Caki2 (cell line): Measurements from ENCODE around the gene SPATS2. TPM values are rescaled to one million over a fixed set of nuclear protein-coding genes. Genes with fewer than 3 reads are reported as not detected.

ENCODE experiments used
- DNase-seq: peaks from one replicate; pipeline ENCODE4 v3.0.0-alpha.2; 2015; ENCODE audit warnings: low read depth
- in situ Hi-C: cut with HindIII; loops from 2 replicates; pipeline ENCODE4 v1.10.0; 2016; ENCODE audit warnings: low sequenced_read_pairs, low pct_unique_long_range_greater_than_20kb, mixed read lengths
- total RNA-seq: library from RNA; depleted of rRNA; stranded (reverse); fragments of >200 nt; shearing (Covaris generic); gene quantifications from 2 replicates; pipeline ENCODE4 v1.2.3, GENCODE V29; 2014; ENCODE audit warnings: low replicate concordance

SPATS2 gene
- total RNA-seq, 1 experiment from 2014 or later, result 63.0 TPM

DNA sequence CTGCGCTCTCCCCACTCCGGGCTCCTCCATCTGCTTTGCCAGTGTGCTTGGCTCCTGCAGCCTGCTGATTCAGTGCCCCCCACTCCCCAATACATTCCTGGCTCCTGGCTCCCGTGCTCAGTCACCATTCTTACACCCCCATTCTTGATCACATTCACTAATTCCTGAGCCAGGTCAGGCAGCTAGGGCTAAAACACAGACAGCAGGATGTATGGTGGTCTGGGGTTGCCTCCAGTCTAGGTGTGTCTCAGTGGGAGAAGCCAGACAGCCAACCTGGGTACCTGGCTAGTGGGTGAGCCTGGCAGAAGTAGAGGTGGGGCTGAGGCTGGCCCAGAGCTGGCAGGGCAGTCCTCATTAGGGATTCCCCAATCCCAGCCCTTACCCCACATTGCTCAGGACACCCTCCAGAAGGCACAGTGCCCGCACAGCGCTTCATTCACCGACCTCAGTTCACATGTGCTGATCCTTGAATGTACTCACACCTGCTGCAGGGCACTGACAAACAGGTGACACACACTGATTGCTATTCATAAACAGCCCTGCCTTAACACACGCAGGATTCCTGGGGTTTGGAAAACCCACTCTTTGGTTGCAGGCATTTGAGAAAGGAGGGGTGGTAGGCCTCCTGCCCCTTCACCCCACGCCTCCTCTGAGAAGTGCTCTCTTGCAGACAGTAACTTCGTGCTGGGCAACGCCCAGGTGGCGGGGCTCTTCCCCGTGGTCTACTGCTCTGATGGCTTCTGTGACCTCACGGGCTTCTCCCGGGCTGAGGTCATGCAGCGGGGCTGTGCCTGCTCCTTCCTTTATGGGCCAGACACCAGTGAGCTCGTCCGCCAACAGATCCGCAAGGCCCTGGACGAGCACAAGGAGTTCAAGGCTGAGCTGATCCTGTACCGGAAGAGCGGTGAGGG is 173.2 kb downstream of the SPATS2 start:
- in situ Hi-C loops, result no loop called here
- DNase-seq, result no peak

DNA sequence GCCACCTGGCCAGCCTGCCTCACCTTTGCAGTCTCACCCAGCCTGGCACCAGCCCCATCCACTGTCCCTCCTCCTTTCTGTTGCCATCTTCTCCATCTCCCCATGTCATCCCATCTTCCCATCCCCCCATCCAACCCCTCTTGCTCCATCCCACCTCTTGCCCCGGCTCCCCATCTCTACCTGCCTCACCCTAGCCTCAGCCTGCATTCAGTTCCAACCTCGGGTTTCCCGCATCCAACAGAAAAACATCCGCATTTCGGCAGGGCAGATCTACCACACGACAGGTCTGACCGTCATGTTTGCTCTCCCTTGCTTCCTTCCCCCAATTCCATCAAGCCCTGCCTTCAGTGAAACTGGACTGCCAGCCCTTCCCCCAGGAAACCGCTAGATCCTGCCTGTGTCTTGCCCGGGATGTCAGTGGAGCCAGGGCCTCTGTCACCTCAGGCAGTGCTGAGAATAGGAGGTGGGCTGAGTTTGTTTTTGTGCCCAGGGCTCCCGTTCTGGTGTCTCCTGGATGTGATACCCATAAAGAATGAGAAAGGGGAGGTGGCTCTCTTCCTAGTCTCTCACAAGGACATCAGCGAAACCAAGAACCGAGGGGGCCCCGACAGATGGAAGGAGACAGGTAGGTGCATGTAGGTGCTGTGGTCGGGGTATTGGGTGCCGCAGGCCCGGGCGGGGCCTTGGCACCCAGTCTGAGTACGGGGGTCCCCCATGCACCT is 174.0 kb downstream of the SPATS2 start:
- in situ Hi-C loops, result no loop called here
- no peak for DNase-seq

DNA sequence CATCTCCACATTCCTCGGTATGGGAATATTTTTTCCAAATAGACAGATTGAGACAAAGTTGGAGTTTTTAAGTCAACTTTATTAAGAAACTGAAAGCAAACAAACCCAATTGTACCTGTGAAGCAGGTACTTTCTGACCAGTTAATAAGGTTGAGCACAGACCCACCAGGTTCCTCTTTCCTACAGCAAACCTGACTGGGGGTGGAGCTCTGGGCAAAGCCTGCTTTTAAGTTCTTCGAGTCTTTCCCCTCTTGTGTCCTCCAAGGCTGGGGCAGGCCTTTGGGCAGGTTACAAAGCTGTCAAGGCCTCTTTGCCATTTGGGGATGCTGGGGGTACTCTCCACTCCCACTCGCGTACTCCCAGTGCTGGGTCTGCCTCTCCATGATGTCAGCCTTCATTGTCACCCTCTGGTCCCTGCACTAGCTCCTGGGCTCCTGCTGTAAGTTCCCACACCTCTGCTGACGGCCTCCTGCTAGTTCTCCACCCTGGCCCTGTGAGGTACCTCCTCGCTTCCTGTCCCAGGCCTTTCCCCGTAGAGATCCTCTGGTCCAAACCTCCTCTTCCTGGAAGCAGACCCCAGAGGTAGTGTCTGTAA is 174.7 kb downstream of the SPATS2 start:
- in situ Hi-C loops, result no loop called here
- no peak for DNase-seq

DNA sequence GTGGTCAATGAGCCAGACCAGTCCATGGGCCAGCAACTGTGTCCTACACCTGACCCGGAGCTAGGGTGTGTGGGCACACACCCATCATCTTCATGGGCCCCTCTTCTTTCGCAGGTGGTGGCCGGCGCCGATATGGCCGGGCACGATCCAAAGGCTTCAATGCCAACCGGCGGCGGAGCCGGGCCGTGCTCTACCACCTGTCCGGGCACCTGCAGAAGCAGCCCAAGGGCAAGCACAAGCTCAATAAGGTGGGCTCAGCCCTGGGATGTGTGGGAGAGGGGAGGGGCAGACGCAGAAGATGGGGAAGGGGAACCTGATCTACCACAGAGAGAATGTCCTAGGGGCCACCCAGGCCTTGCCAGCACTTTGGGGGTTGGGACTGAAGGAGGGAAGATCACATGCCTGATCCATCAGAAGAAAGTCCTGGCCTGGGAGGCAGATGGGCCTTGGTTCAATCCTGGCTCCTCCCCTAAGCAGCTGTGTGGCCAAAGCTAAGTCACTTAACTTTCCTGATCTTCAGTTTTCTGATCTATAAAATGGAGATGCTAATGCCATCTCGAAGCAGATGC is 175.4 kb downstream of the SPATS2 start:
- in situ Hi-C loops, result no loop called here
- DNase-seq, result no peak

- in situ Hi-C loops, result no loop called here
- no peak for DNase-seq
Measured at GRCh38 chr12:49543221-49543913, 176.1 kb downstream of the SPATS2 start.

- in situ Hi-C loops, result no loop called here
- no peak for DNase-seq
Measured at GRCh38 chr12:49543914-49544815, 176.9 kb downstream of the SPATS2 start.

DNA sequence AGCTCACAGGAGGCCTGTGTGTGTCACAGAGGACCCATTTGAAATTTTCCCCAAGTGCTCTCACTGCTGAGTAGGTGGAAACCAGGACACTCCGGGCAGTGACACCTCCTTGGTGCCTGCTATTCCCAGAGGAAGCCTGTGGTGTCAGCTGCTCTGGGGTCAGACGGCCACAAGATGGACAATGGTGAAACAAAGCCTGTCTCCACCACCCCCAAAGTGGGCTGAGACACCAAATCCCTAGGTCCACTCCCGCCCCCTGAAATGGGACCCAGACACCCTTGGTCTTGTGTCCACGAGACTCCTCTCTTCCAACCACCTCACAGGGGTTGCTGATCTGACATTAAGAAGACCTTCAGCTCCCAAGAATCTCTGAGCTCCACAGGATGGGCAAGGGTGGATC is 178.6 kb downstream of the SPATS2 start:
- in situ Hi-C loops, result no loop called here
- DNase-seq, result no peak

- DNase-seq, result no peak
- in situ Hi-C loops, result no loop called here
Measured at GRCh38 chr12:49546481-49546880, 179.2 kb downstream of the SPATS2 start.

- DNase-seq, result no peak
Measured at GRCh38 chr12:49547090-49547690, 179.9 kb downstream of the SPATS2 start.

DNA sequence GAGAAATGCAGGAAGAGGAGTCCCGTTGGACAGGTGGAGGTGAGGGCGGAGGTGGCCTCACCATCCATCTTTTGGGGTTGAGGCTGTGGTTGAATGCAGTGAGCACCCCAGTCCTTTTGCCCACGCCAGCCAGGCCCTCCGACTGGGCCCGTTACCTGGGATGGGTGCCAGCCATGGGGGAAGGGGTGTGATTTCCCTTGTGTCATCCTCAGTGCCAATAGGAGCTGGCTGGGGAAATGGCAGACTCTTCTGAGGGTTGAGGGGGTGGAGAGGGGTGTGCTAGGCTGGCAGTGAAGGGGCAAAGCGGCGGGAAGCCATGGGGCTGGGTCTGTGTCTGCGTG is 181.2 kb downstream of the SPATS2 start:
- in situ Hi-C loops, result no loop called here
- DNase-seq, result no peak

More at GRCh38 chr12:49547090-49547690, 179.9 kb downstream of the SPATS2 start:
- in situ Hi-C loops, result no loop called here

- in situ Hi-C loops, result no loop called here
- no peak for DNase-seq
Measured at GRCh38 chr12:49548822-49549648, 181.8 kb downstream of the SPATS2 start.

DNA sequence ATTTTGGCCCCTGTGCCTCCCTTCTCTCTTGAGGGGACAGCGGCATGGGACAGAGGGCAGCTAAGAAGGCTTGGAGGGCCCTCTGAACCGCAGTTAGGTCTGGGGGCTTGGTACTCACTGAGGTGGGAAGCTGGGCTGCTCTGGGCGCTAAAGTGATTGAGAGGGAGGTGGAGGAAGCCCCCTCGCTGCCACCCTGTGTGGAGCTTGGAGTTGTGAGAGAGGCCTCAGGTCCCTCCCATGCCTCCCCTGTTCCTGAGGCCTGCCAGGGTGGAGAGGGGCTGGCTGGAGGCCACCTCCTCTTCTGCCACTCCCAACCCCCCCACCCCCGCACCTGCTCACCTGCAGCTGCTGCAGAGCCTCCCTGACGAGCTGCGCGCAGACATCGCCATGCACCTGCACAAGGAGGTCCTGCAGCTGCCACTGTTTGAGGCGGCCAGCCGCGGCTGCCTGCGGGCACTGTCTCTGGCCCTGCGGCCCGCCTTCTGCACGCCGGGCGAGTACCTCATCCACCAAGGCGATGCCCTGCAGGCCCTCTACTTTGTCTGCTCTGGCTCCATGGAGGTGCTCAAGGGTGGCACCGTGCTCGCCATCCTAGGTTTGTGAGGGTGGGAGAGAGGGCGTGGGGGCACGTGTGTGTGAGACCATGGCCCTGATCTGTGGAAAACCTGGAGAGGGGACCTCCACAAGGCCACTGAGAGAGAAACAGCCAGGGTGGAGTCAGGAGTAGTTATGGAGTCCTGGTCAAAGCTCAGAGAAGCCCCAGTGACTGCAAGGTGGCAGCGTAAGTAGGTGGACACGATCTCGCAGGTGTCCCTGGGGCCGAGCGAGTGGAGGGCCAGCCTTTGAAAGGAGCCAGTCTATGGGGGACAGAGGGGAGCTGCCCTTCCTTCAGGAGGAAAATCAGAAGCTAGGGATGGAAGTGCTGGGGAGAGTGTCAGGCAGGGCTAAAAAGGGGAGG is 182.8 kb downstream of the SPATS2 start:
- in situ Hi-C loops, result no loop called here
- no peak for DNase-seq

DNA sequence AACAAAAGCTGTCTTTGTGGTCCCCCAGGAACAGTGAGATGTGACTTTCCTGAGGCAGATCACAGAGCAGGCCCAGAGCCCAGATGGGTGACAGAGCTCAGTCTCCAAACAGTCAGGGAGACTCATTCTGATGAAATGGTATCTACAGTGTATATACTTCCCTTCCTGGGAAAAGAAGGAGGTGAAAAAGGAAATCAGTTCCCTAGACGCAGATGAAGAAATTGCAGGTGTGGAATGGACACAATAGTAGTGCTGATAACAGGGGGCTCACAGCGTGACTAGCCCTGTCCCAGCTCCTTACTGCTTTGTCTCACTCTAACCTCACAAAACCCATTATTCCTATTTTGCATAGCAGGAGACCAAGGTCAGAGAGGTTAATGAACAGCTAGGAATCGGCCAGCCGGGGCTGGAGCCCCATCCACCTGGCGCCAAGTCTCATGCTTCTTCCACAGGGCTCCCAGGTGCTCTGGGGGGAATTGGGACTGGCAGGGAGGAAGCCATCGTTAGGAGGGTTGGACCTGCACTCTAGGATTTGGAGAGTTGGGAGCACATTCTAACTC is 183.5 kb downstream of the SPATS2 start:
- in situ Hi-C loops, result no loop called here
- DNase-seq, result no peak

DNA sequence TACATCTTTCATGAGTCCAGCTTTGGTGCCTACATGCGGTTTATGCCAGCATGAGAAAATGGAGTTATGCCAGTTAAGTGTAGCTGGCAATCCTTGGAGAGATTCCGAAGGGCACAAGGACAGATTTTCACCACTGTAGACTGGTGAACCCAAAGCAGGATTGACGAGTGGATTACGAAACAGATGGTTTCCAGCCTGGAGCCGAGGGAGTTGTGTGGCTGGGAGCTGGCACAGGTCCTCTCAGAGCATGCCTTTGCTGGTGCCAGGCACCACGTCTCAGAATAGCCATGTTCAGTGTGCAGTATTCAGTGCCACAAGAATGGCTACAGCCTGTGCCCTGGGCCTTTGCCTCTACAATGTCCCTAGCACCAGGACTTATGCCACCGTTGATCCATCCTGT is 184.8 kb downstream of the SPATS2 start:
- in situ Hi-C loops, result no loop called here
- DNase-seq, result no peak

GRCh38 chr12:49552425-49552824 is 185.2 kb downstream of the SPATS2 start:
- no peak for DNase-seq
- in situ Hi-C loops, result no loop called here
